Gastroesophageal sphincter (tissue), 4 donors: ENCODE data around the gene CDIPT. TPM values are rescaled to one million over a fixed set of nuclear protein-coding genes. Genes with fewer than 3 reads are reported as not detected.
A peak's percentile ranks its signal among the peaks of the same experiment; 100 is the strongest.
"Not testable (repeated sequence)": the region's sequence is repeated elsewhere in the genome, so short reads cannot be mapped to it uniquely, and the experiment has no call there.

ENCODE experiments used
- ATAC-seq: fragments of 150-250 bp; one replicate; pipeline ENCODE4 v1.9.1; 2016; ENCODE audit warnings: mild to moderate bottlenecking, moderate library complexity
- H3K27ac ChIP-seq, 4 donors: fragments of 200-600 bp; sonication (generic) in 3 of 4; 1 replicate in 3 of 4; 2 replicates in 1 of 4; pipeline ENCODE4 v1.5.1; 2016 to 2019
- H3K27me3 ChIP-seq: fragments of 200-600 bp; sonication (generic); one replicate; pipeline ENCODE4 v1.5.1; 2019
- H3K36me3 ChIP-seq, 2 donors: fragments of 200-600 bp; sonication (generic); one replicate each; pipeline ENCODE4 v1.5.1; 2019; ENCODE audit warnings: control low read depth in 1 of 2
- H3K4me1 ChIP-seq, 3 donors: fragments of 200-600 bp; sonication (generic); 1 replicate in 2 of 3; 2 replicates in 1 of 3; pipeline ENCODE4 v1.5.1; 2016 to 2019; ENCODE audit warnings: control low read depth in 2 of 3
- H3K4me3 ChIP-seq, 2 donors: fragments of 200-600 bp; sonication (generic); one replicate each; pipeline ENCODE4 v1.5.1; 2019; ENCODE audit warnings: mild to moderate bottlenecking in 1 of 2, moderate library complexity in 1 of 2
- H3K9me3 ChIP-seq, 3 donors: fragments of 200-600 bp; sonication (generic); one replicate each; pipeline ENCODE4 v1.5.1; 2017 to 2019; ENCODE audit warnings: control low read depth in 2 of 3
- CTCF ChIP-seq, 4 experiments: fragments of 200-600 bp in 2 of 4; fragments of 450-650 bp in 2 of 4; sonication (generic) in 1 of 4; IDR thresholded peaks; one replicate each; pipeline ENCODE4 v1.5.1; 2017 to 2019; ENCODE audit warnings: antibody characterized with exemption in 4 of 4, mild to moderate bottlenecking in 2 of 4, moderate library complexity in 2 of 4
- EP300 ChIP-seq: sonication (generic); formaldehyde crosslinking; IDR thresholded peaks from one replicate; pipeline ENCODE4 v1.6.1; 2017; ENCODE audit warnings: antibody characterized with exemption, mild to moderate bottlenecking
- POLR2A ChIP-seq, 2 donors: fragments of 450-650 bp; IDR thresholded peaks; one replicate each; pipeline ENCODE4 v1.6.1; 2017; ENCODE audit warnings: antibody characterized with exemption in 2 of 2, mild to moderate bottlenecking in 2 of 2, moderate library complexity in 1 of 2
- POLR2AphosphoS5 ChIP-seq: sonication (generic); formaldehyde crosslinking; IDR thresholded peaks from one replicate; pipeline ENCODE4 v1.6.1; 2017; ENCODE audit warnings: antibody characterized with exemption
- WGBS, 2 donors: methylation state at CpG; one replicate each; pipeline ENCODE4 v1.1.5; 2018; ENCODE audit warnings: low coverage in 1 of 2; 5-methylcytosine and 5-hydroxymethylcytosine counted together
- total RNA-seq, 4 donors: library from RNA; depleted of rRNA; stranded (reverse); fragments of >200 nt; gene quantifications; one replicate each; pipeline ENCODE4 v1.1.0, GENCODE V29; 2016

The CDIPT gene
- total RNA-seq, result 100 to 1,000 TPM; 119 to 167 (median 130) TPM

- ATAC-seq, result peak; percentile 98
- Histone ChIP-seq H3K9me3 (no peaks in the 10 kb centered on the region), H3K4me1 (peaks cover 0 to 29% (median 16%) of the 10 kb centered on the region in 3 donors), H3K27me3 (peaks cover 5% of the 10 kb centered on the region), H3K36me3 (peaks cover 0 to 33% of the 10 kb centered on the region in 2 donors), H3K4me3 (peak within 1 kb of the TSS; percentile 76 to 99), H3K27ac (peak within 1 kb of the TSS; percentile 62 to 93 (median 86))
- TF ChIP-seq POLR2AphosphoS5 (peak; percentile 68), POLR2A (IDR thresholded peaks at IDR 0.05) (peak; percentile 38 to 46), CTCF (IDR thresholded peaks at IDR 0.05) (peak in 3 of 4 experiments; percentile 74 to 83 (median 80)), EP300 (no peak)
- 0 to 2% methylated on average over 2 to 9 of the region's 57 CpGs for WGBS, 2 donors
Measured at GRCh38 chr16:29862884-29863668, at the start of gene CDIPT. Gene CDIPT, minus strand, starts transcription at chr16:29863226. Its CDS starts 369 bp downstream, at chr16:29862857.

- Histone ChIP-seq H3K36me3 (peaks cover 0 to 42% of the 10 kb centered on the region in 2 donors), H3K4me3 (no peak overlapping the region), H3K27me3 (no peaks in the 10 kb centered on the region), H3K27ac (no peak overlapping the region), H3K9me3 (no peaks in the 10 kb centered on the region), H3K4me1 (no peaks in the 10 kb centered on the region)
- TF ChIP-seq EP300 (no peak), CTCF (IDR thresholded peaks at IDR 0.05) (no peak), POLR2AphosphoS5 (no peak), POLR2A (IDR thresholded peaks at IDR 0.05) (no peak)
- WGBS, 2 donors, result 40 to 78% methylated on average over 1 to 7 of the region's 11 CpGs
- no peak for ATAC-seq
Measured at GRCh38 chr16:29912087-29912486, 49.1 kb upstream of the CDIPT start.

GRCh38 chr16:29911676-29912010, 48.6 kb upstream of the CDIPT start:
- TF ChIP-seq POLR2A (IDR thresholded peaks at IDR 0.05), result no peak
- TF ChIP-seq CTCF (IDR thresholded peaks at IDR 0.05), result no peak
- TF ChIP-seq POLR2AphosphoS5, result no peak
- no peak for TF ChIP-seq EP300
- WGBS, 2 donors, result 80% methylated on average over 1 of the region's 15 CpGs
- Histone ChIP-seq H3K4me3 (no peak overlapping the region), H3K9me3 (no peaks in the 10 kb centered on the region), H3K4me1 (no peaks in the 10 kb centered on the region), H3K36me3 (peaks cover 0 to 42% of the 10 kb centered on the region in 2 donors), H3K27me3 (no peaks in the 10 kb centered on the region), H3K27ac (no peak overlapping the region)
- ATAC-seq, result no peak

- H3K27me3 ChIP-seq, result no peaks in the 10 kb centered on the region
- no peak overlapping the region for H3K4me3 ChIP-seq
- H3K36me3 ChIP-seq, result peaks cover 0 to 44% of the 10 kb centered on the region in 2 donors
- no peaks in the 10 kb centered on the region for H3K4me1 ChIP-seq
- no peak overlapping the region for H3K27ac ChIP-seq
- ATAC-seq, result no peak
- WGBS, 2 donors, result 69% methylated on average over 5 of the region's 20 CpGs; no CpG with 5 or more reads in 1 of the 2 donors
- no peaks in the 10 kb centered on the region for H3K9me3 ChIP-seq
- TF ChIP-seq EP300 (no peak), CTCF (IDR thresholded peaks at IDR 0.05) (no peak), POLR2A (IDR thresholded peaks at IDR 0.05) (no peak), POLR2AphosphoS5 (no peak)
Measured at GRCh38 chr16:29910819-29911675, 48.0 kb upstream of the CDIPT start.

GRCh38 chr16:29909851-29910250, 46.8 kb upstream of the CDIPT start:
- not testable (repeated sequence) for ATAC-seq, H3K4me1 ChIP-seq
- WGBS, 2 donors, result 75 to 90% methylated on average over 2 to 4 of the region's 6 CpGs

More at GRCh38 chr16:29909851-29910250, 46.8 kb upstream of the CDIPT start:
- not testable (repeated sequence) for H3K27me3 ChIP-seq, H3K4me3 ChIP-seq, H3K9me3 ChIP-seq, H3K27ac ChIP-seq
- peaks cover 0 to 35% of the 10 kb centered on the region in 2 donors for H3K36me3 ChIP-seq
